Gastrocnemius medialis (tissue), 4 donors: ENCODE results near the gene PDGFD. TPM values are rescaled to one million over a fixed set of nuclear protein-coding genes. Genes with fewer than 3 reads are reported as not detected.

Experiments used
- ATAC-seq, 2 donors: fragments of 150-250 bp; one replicate each; pipeline ENCODE4 v1.9.1; 2016
- DNase-seq, 2 donors: peaks; one replicate each; pipeline ENCODE4 v3.0.0-alpha.2; 2019
- H3K27ac ChIP-seq, 4 donors: fragments of 200-600 bp; sonication (generic); 1 replicate in 1 of 4; 2 replicates in 3 of 4; pipeline ENCODE4 v1.5.1; 2016 to 2018; ENCODE audit warnings: mild to moderate bottlenecking in 2 of 4, moderate library complexity in 1 of 4
- H3K27me3 ChIP-seq, 3 donors: fragments of 200-600 bp; sonication (generic) in 2 of 3; 1 replicate in 1 of 3; 2 replicates in 2 of 3; pipeline versions ENCODE4 v1.5.1 to v1.6.0; 2016 to 2019; ENCODE audit warnings: mild to moderate bottlenecking in 1 of 3, moderate library complexity in 1 of 3
- H3K36me3 ChIP-seq, 2 donors: fragments of 200-600 bp; sonication (generic) in 1 of 2; one replicate each; pipeline ENCODE4 v1.5.1; 2017 to 2018
- H3K4me1 ChIP-seq, 2 donors: fragments of 200-600 bp; sonication (generic) in 1 of 2; one replicate each; pipeline ENCODE4 v1.5.1; 2016 to 2017; ENCODE audit warnings: mild to moderate bottlenecking in 2 of 2
- H3K4me3 ChIP-seq, 4 donors: fragments of 200-600 bp; sonication (generic) in 3 of 4; 1 replicate in 1 of 4; 2 replicates in 3 of 4; pipeline ENCODE4 v1.5.1; 2016 to 2019; ENCODE audit warnings: mild to moderate bottlenecking in 2 of 4
- H3K9me3 ChIP-seq, 3 donors: fragments of 200-600 bp; sonication (generic) in 2 of 3; 1 replicate in 1 of 3; 2 replicates in 2 of 3; pipeline ENCODE4 v1.5.1; 2016 to 2019
- CTCF ChIP-seq, 5 experiments: fragments of 450-650 bp in 3 of 5; fragments of 200-600 bp in 2 of 5; sonication (generic) in 2 of 5; IDR thresholded peaks in 4 of 5; conservative IDR thresholded peaks in 1 of 5; 1 replicate in 4 of 5; 2 replicates in 1 of 5; pipeline ENCODE4 v1.5.1; 2016 to 2019; ENCODE audit warnings: antibody characterized with exemption in 5 of 5, mild to moderate bottlenecking in 3 of 5, moderate library complexity in 3 of 5
- POLR2A ChIP-seq, 2 donors: fragments of 450-650 bp; IDR thresholded peaks; one replicate each; pipeline ENCODE4 v1.6.1; 2017; ENCODE audit warnings: antibody characterized with exemption in 2 of 2, mild to moderate bottlenecking in 2 of 2, moderate library complexity in 2 of 2
- in situ Hi-C, 4 donors: fragments of 200-750 bp; cut with MboI; loops; one replicate each; pipeline versions ENCODE4 v1.15.0 to v1.8.0; 2017; ENCODE audit warnings: low sequenced_read_pairs in 4 of 4
- intact Hi-C: fragments of 100-400 bp; cut with DNase I; formaldehyde crosslinking; loops from one replicate; pipeline ENCODE4 v1.15.1; 2023; ENCODE audit warnings: low total_unique reads
- total RNA-seq, 4 donors: library from RNA; depleted of rRNA; stranded (reverse); fragments of >200 nt; gene quantifications; one replicate each; pipeline versions ENCODE4 v1.1.0 to v1.2.3, GENCODE V29; 2016

The PDGFD gene
- total RNA-seq, 4 donors from 2014 or later = 2.2 to 4.0 (median 2.9) TPM

- in situ Hi-C loops = no loop called here
- no peaks in the 10 kb centered on the region for H3K36me3 ChIP-seq
- TF ChIP-seq CTCF (IDR thresholded peaks at IDR 0.05 in 4 of 5, conservative IDR thresholded peaks at IDR 0.05 in 1 of 5) = no peak
- TF ChIP-seq POLR2A (IDR thresholded peaks at IDR 0.05) = no peak
- ATAC-seq = peak; percentile 77 to 83
- DNase-seq = peak; percentile 22 to 76
- intact Hi-C loops = no loop called here
- no peaks in the 10 kb centered on the region for H3K9me3 ChIP-seq
- H3K27ac ChIP-seq = no peak overlapping the region
- H3K27me3 ChIP-seq = no peaks in the 10 kb centered on the region
- no peaks in the 10 kb centered on the region for H3K4me1 ChIP-seq
- H3K4me3 ChIP-seq = no peak overlapping the region
Measured at GRCh38 chr11:103870821-103871309, 293.1 kb downstream of the PDGFD start.

- intact Hi-C loops = no loop called here
- ATAC-seq (no peak), DNase-seq (no peak)
- Histone ChIP-seq H3K4me1 (no peaks in the 10 kb centered on the region), H3K27me3 (no peaks in the 10 kb centered on the region), H3K4me3 (no peak overlapping the region), H3K36me3 (no peaks in the 10 kb centered on the region), H3K9me3 (no peaks in the 10 kb centered on the region), H3K27ac (no peak overlapping the region)
- in situ Hi-C loops = no loop called here
- TF ChIP-seq POLR2A (IDR thresholded peaks at IDR 0.05) = no peak
Measured at GRCh38 chr11:103867481-103867880, 296.5 kb downstream of the PDGFD start.

GRCh38 chr11:103863497-103863896 is 300.4 kb downstream of the PDGFD start:
- intact Hi-C loops = no loop called here
- Histone ChIP-seq H3K4me3 (no peak overlapping the region), H3K36me3 (no peaks in the 10 kb centered on the region), H3K9me3 (no peaks in the 10 kb centered on the region), H3K27me3 (no peaks in the 10 kb centered on the region), H3K27ac (no peak overlapping the region), H3K4me1 (no peaks in the 10 kb centered on the region)
- in situ Hi-C loops = no loop called here
- ATAC-seq = no peak
- no peak for DNase-seq
- TF ChIP-seq POLR2A (IDR thresholded peaks at IDR 0.05) (no peak), CTCF (IDR thresholded peaks at IDR 0.05 in 4 of 5, conservative IDR thresholded peaks at IDR 0.05 in 1 of 5) (no peak)

DNA sequence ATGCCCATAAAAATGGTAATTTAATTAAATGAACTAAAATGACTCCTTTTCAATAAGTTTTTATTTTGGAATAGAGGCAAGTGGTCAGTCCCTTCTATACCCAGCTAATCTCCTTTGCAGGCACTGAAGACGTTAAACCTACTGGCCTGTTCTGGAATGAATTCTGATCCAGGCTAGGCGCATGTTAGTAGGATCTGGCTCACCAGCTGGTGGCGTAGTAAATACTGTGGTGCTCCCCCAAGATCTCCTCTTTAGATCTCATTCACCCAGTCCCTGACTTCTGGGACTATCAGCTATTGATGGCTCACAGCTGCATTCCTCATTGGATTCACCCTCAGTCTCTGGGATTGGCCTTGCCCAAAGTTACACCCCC is 301.2 kb downstream of the PDGFD start:
- in situ Hi-C loops = no loop called here
- Histone ChIP-seq H3K9me3 (no peaks in the 10 kb centered on the region), H3K27me3 (no peaks in the 10 kb centered on the region), H3K27ac (no peak overlapping the region), H3K36me3 (no peaks in the 10 kb centered on the region), H3K4me1 (no peaks in the 10 kb centered on the region), H3K4me3 (no peak overlapping the region)
- TF ChIP-seq CTCF (IDR thresholded peaks at IDR 0.05 in 4 of 5, conservative IDR thresholded peaks at IDR 0.05 in 1 of 5) (no peak), POLR2A (IDR thresholded peaks at IDR 0.05) (no peak)
- ATAC-seq = no peak
- DNase-seq = no peak
- intact Hi-C loops = no loop called here

- in situ Hi-C loops (no loop called here), intact Hi-C loops (no loop called here)
- no peaks in the 10 kb centered on the region for H3K4me1 ChIP-seq
- DNase-seq (no peak), ATAC-seq (no peak)
- TF ChIP-seq CTCF (IDR thresholded peaks at IDR 0.05 in 4 of 5, conservative IDR thresholded peaks at IDR 0.05 in 1 of 5) (no peak), POLR2A (IDR thresholded peaks at IDR 0.05) (no peak)
- no peaks in the 10 kb centered on the region for H3K36me3 ChIP-seq
- H3K27me3 ChIP-seq = no peaks in the 10 kb centered on the region
- H3K27ac ChIP-seq = no peak overlapping the region
- no peaks in the 10 kb centered on the region for H3K9me3 ChIP-seq
- H3K4me3 ChIP-seq = no peak overlapping the region
Measured at GRCh38 chr11:103862094-103862801, 301.7 kb downstream of the PDGFD start.

Other genes starting within 250 kb of the PDGFD start
- not detected for gene DDI1, start 127.5 kb downstream of the PDGFD start, total RNA-seq